A673 (cell line): ENCODE measurements around the gene SMCO2. TPM values are rescaled to one million over a fixed set of nuclear protein-coding genes. Genes with fewer than 3 reads are reported as not detected.

Experiments used
- BruUV-seq: library from RNA; stranded (reverse); fragments of 400-500 nt; replicated peaks from 2 replicates; lab custom pipeline; 2021; lab: Mats Ljungman, UMichigan
- CTCF ChIA-PET: fragments of 300-600 bp; sonication (Branson Sonifier 250); formaldehyde crosslinking; loops from one replicate; lab custom pipeline; 2022; ENCODE audit warnings: antibody characterized with exemption; lab: Charles Lee
- POLR2A ChIA-PET: fragments of 300-600 bp; sonication (Branson Sonifier 250); formaldehyde crosslinking; loops from one replicate; lab custom pipeline; 2022; ENCODE audit warnings: antibody characterized with exemption; ENCODE audit not compliant: low non-redundant PET; lab: Charles Lee
- DNase-seq: peaks from one replicate; pipeline ENCODE4 v3.0.0-alpha.2; 2015; ENCODE audit warnings: low spot score
- H3K27ac ChIP-seq: fragments of 200-600 bp; sonication (generic); 2 replicates; pipeline ENCODE4 v1.5.1; 2016; ENCODE audit warnings: mixed run types, low read depth, mild to moderate bottlenecking, mixed read lengths, antibody characterized with exemption, low read length; ENCODE audit not compliant: poor library complexity, severe bottlenecking
- H3K27me3 ChIP-seq: fragments of 200-600 bp; sonication (generic); replicated peaks from 2 replicates; pipeline ENCODE4 v1.6.1; 2017; ENCODE audit warnings: mixed run types, low read depth, mild to moderate bottlenecking, mixed read lengths, antibody characterized with exemption, low read length; ENCODE audit not compliant: insufficient read depth, poor library complexity
- H3K36me3 ChIP-seq: fragments of 200-600 bp; sonication (generic); 2 replicates; pipeline ENCODE4 v1.6.1; 2016; ENCODE audit warnings: mixed run types, mild to moderate bottlenecking, mixed read lengths, antibody characterized with exemption, low read length; ENCODE audit not compliant: insufficient read depth, poor library complexity, severe bottlenecking
- H3K4me1 ChIP-seq: fragments of 200-600 bp; sonication (generic); 2 replicates; pipeline ENCODE4 v1.6.1; 2017; ENCODE audit warnings: mixed run types, mild to moderate bottlenecking, mixed read lengths, antibody characterized with exemption, low read length; ENCODE audit not compliant: insufficient read depth, poor library complexity, severe bottlenecking
- H3K4me3 ChIP-seq: fragments of 200-600 bp; sonication (generic); 2 replicates; pipeline ENCODE4 v1.5.1; 2016; ENCODE audit warnings: low read depth, mixed run types, mild to moderate bottlenecking, mixed read lengths, low read length; ENCODE audit not compliant: poor library complexity, severe bottlenecking
- H3K9me3 ChIP-seq: fragments of 200-600 bp; sonication (generic); 2 replicates; pipeline ENCODE4 v1.6.1; 2016; ENCODE audit warnings: mixed run types, low read depth, mild to moderate bottlenecking, mixed read lengths, antibody characterized with exemption, low read length; ENCODE audit not compliant: poor library complexity, severe bottlenecking
- CTCF ChIP-seq: fragments of 300-800, 200-600 bp; sonication (generic); conservative IDR thresholded peaks from 2 replicates; pipeline ENCODE4 v1.5.1; 2017; ENCODE audit warnings: low read depth, mild to moderate bottlenecking, antibody characterized with exemption, low read length, moderate library complexity, mixed read lengths
- EZH2 ChIP-seq: fragments of 200-600 bp; sonication (generic); IDR thresholded peaks from 2 replicates; pipeline ENCODE4 v1.6.1; 2017; ENCODE audit warnings: borderline replicate concordance, low read depth, mild to moderate bottlenecking, mixed read lengths, antibody characterized with exemption, low read length; ENCODE audit not compliant: poor library complexity, severe bottlenecking
- intact Hi-C: fragments of 100-400 bp; cut with micrococcal nuclease; formaldehyde crosslinking; loops from one replicate; pipeline ENCODE4 v1.10.0; 2022; ENCODE audit not compliant: unreplicated experiment
- total RNA-seq: library from RNA; stranded (reverse); gene quantifications from 2 replicates; pipeline ENCODE4 v1.2.3, GENCODE V29; 2021

The SMCO2 gene
- total RNA-seq, 1 experiment from 2014 or later, result not detected

GRCh38 chr12:27468241-27468640, 21.7 kb downstream of the SMCO2 start:
- BruUV-seq, result no TSS peak
- H3K9me3 ChIP-seq, result no peaks in the 10 kb centered on the region
- no peaks in the 10 kb centered on the region for H3K27me3 ChIP-seq
- POLR2A ChIA-PET, result no interaction called here
- no peak for DNase-seq
- H3K4me3 ChIP-seq, result no peak overlapping the region
- intact Hi-C loops, result no loop called here
- TF ChIP-seq CTCF (no peak), EZH2 (no peak)
- no peaks in the 10 kb centered on the region for H3K36me3 ChIP-seq
- H3K4me1 ChIP-seq, result no peaks in the 10 kb centered on the region
- CTCF ChIA-PET, result no interaction called here
- no peak overlapping the region for H3K27ac ChIP-seq

DNA sequence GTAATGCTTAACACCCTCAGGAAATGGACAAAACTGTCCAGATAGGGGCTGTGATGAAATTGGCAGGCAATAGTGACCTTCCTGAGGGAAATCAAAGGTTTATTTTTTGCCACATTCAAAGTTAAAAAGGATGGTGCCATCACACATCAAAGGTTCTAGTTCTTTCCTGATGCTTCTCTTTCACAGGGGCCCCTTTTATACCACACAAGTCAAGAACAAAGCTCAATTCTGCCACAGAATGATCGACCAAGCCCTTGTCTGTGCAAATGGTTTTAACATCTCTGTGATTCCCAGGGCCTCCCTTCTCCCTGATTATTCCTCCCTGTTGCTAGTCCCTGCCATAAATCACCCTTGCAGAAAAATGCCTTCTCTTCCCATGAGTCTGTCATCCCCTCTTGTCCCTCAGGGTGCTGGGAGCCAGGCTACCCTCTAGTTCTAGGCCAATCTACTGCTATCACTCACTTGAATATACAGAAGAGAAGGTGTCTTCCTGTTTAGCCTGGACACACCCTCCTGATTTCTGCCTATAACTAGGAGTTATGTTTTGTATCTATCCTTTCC, 22.7 kb downstream of the SMCO2 start:
- no peak for TF ChIP-seq EZH2
- no peak for TF ChIP-seq CTCF
- H3K27me3 ChIP-seq, result no peaks in the 10 kb centered on the region
- H3K9me3 ChIP-seq, result no peaks in the 10 kb centered on the region
- POLR2A ChIA-PET, result no interaction called here
- no peak overlapping the region for H3K27ac ChIP-seq
- CTCF ChIA-PET, result no interaction called here
- intact Hi-C loops, result no loop called here
- no TSS peak for BruUV-seq
- no peaks in the 10 kb centered on the region for H3K4me1 ChIP-seq
- H3K36me3 ChIP-seq, result no peaks in the 10 kb centered on the region
- no peak overlapping the region for H3K4me3 ChIP-seq
- no peak for DNase-seq

DNA sequence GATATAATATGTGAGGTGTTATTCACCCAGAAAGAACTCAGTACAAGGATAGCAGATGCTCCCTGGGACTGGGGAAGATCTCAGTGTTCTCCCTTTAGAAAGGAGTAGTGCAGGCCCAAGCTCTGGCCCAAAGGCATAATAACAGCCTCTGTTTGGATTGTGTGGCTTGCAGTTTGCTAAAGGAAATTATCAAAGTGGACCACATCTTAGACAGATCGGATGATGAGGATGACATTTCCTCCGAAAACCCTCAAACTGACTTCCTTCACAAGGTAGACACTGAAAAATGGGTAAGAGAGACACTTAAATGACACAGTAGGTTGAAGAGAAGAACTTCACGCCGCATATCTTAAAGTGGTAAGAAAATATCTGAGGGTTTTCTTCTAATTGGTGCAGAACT, 26.1 kb downstream of the SMCO2 start:
- H3K27ac ChIP-seq, result no peak overlapping the region
- ChIA-PET POLR2A (no interaction called here), CTCF (no interaction called here)
- H3K27me3 ChIP-seq, result no peaks in the 10 kb centered on the region
- intact Hi-C loops, result no loop called here
- no peaks in the 10 kb centered on the region for H3K36me3 ChIP-seq
- no peak for TF ChIP-seq CTCF
- TF ChIP-seq EZH2, result no peak
- no peak overlapping the region for H3K4me3 ChIP-seq
- peaks cover 13% of the 10 kb centered on the region for H3K9me3 ChIP-seq
- no TSS peak for BruUV-seq
- DNase-seq, result no peak
- no peaks in the 10 kb centered on the region for H3K4me1 ChIP-seq
